Activated CD8-positive, alpha-beta T cell treated with anti-CD3 and anti-CD28 coated beads, Interleukin-2, amount 10 ng/mL, durations not matched to agents 7 days and 5 days (primary cell): ENCODE measurements around the gene LSM2. TPM values are rescaled to one million over a fixed set of nuclear protein-coding genes. Genes with fewer than 3 reads are reported as not detected.
"Not testable (repeated sequence)": the region's sequence is repeated elsewhere in the genome, so short reads cannot be mapped to it uniquely, and the experiment has no call there.

Source experiments
- ATAC-seq: fragments of 150-1000 bp; cut with Tn5 transposase; one replicate; pipeline ENCODE4 v1.10.0; 2021; ENCODE audit warnings: moderate library complexity
- CTCF ChIA-PET: fragments of 350-600 bp; sonication (Branson Sonifier 250); formaldehyde crosslinking; loops from one replicate; lab custom pipeline; 2021; ENCODE audit warnings: antibody characterized with exemption; lab: Charles Lee
- POLR2A ChIA-PET: fragments of 350-600 bp; sonication (Branson Sonifier 250); formaldehyde crosslinking; loops from one replicate; lab custom pipeline; 2021; ENCODE audit warnings: antibody characterized with exemption; lab: Charles Lee
- DNase-seq: peaks from one replicate; pipeline ENCODE4 v3.0.0-alpha.2; 2020
- H3K27ac Mint-ChIP-seq: one replicate; pipeline ENCODE4 v1.8.0; 2021; ENCODE audit warnings: mild to moderate bottlenecking, mixed read lengths
- H3K27me3 Mint-ChIP-seq: one replicate; pipeline ENCODE4 v1.8.0; 2021; ENCODE audit warnings: low read depth, mixed read lengths
- H3K36me3 Mint-ChIP-seq: one replicate; pipeline ENCODE4 v1.8.0; 2021; ENCODE audit warnings: low read depth, mixed read lengths
- H3K4me1 Mint-ChIP-seq: one replicate; pipeline ENCODE4 v1.8.0; 2021; ENCODE audit warnings: low read depth, mixed read lengths
- H3K4me3 Mint-ChIP-seq: one replicate; pipeline ENCODE4 v1.8.0; 2021; ENCODE audit warnings: mild to moderate bottlenecking, mixed read lengths
- H3K9me3 Mint-ChIP-seq: one replicate; pipeline ENCODE4 v1.8.0; 2022; ENCODE audit warnings: mixed read lengths; ENCODE audit not compliant: insufficient read depth
- total RNA-seq, 2 experiments: library from RNA; stranded (reverse); gene quantifications; one replicate each; pipeline ENCODE4 v1.2.3, GENCODE V29; 2021

The LSM2 gene
- total RNA-seq, 2 experiments from 2014 or later: 123 to 128 TPM

DNA sequence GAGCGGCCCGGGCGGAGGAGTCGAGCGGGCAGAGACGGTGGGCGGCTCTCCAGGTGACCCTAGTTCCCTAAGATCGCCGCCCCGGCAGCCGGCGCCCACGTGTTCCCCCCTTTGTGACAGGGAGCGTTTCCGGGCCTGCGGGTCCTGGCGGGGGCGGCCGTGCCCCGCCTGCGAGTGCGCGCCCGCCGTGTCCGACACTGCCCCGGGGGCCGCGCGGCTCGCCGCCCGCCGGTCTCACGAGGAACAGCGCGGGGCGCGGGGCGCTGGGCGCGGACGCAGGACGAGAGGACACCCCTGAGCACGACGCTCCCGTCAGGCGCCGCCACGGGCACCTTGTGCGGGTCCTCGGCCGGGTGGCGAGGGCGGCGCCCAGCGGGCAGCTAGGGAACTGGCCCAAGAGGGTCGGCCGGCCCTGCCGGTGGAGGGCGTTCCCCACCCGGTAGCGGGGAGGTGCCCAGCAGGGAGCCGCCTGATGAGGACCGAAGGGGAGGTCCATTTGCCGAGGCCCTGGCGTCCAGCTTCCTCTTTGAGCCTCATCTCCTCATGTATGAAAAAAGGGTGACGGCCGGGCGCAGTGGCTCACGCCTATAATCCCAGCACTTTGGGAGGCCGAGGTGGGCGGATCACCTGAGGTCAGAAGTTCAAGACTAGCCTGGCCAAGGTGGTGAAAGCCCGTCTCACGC lies 11.0 kb downstream of the LSM2 start, which contains the start of gene VARS1:
TSS of gene VARS1 (minus strand) at position 137 of the 683 bp plus-strand sequence. CDS start 535 bp downstream, outside the sequence.
- CTCF ChIA-PET: interaction anchor here (0.6 to 3.5 kb wide), 17 partner anchors 11 to 163 kb away, joined by 3 to 46 read pairs (median 4); partner anchors contain the start of genes DDAH2, GPANK1, HSPA1A and HSPA1L

DNA sequence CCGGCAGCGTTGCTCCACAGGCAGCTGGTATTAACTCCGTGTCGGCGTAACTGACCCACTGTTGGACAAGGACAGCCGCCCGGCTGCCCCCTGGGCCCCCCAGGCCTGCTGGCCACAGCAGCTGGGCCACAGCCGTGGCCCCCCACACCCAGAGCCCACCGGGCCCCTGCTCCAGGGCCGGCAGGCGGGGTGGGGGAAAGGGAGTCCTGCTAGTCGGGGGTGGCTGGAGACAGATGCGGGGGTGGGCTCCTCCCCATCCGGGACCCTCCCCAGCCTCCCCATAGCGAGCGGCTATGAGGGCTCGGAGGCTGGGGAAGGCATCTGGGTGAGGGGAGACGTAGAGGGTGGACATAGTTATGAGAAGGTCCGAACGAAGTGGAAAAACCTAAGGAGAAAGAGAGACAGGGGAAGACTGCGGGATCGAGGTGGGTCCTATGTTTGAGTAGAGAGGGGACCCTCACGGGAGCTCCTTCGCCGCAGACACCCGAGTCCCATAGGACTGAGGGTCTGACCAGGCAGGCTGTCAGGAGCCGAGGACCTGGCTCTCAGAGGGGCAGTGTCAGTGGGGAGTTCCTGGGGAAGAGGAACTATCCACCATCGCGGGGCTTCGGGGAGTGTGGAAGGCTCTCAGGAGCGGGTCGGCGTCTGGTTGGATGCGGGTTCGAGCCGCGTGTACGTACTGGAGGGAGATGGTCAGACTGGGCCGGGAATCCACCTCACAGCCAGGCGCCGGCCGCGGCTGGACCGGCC lies 11.7 kb downstream of the LSM2 start:
- peak overlapping the region; percentile 97 for H3K4me3 Mint-ChIP-seq
- peaks cover 39% of the 10 kb centered on the region for H3K36me3 Mint-ChIP-seq
- ChIA-PET CTCF (interaction anchor here (0.7 to 3.5 kb wide), 11 partner anchors 9 to 65 kb away, joined by 3 to 46 read pairs (median 5); partner anchors contain the start of genes LSM2 and MSH5), POLR2A (interaction anchor here (0.6 to 2.1 kb wide), 14 partner anchors 11 to 131 kb away, joined by 3 to 20 read pairs (median 4); partner anchors contain the start of genes DDAH2, HSPA1A, HSPA1L and LSM2)
- peak overlapping the region; percentile 98 for H3K27ac Mint-ChIP-seq
- H3K27me3 Mint-ChIP-seq: no peaks in the 10 kb centered on the region
- no peaks in the 10 kb centered on the region for H3K9me3 Mint-ChIP-seq
- ATAC-seq (peak; percentile 0), DNase-seq (no peak)
- peaks cover 59% of the 10 kb centered on the region for H3K4me1 Mint-ChIP-seq

More for the DNA sequence above, 11.0 kb downstream of the LSM2 start, which contains the start of gene VARS1:
- ATAC-seq (peak; percentile 88), DNase-seq (peak; percentile 87)
- H3K4me3 Mint-ChIP-seq: peak within 1 kb of the TSS; percentile 97
- peak within 1 kb of the TSS; percentile 98 for H3K27ac Mint-ChIP-seq
- POLR2A ChIA-PET: interaction anchor here (0.6 to 2.1 kb wide), 14 partner anchors 11 to 143 kb away, joined by 3 to 20 read pairs (median 4); partner anchors contain the start of genes GPANK1, HSPA1A, HSPA1L and LSM2
- H3K27me3 Mint-ChIP-seq: no peaks in the 10 kb centered on the region
- H3K36me3 Mint-ChIP-seq: peaks cover 34% of the 10 kb centered on the region
- no peaks in the 10 kb centered on the region for H3K9me3 Mint-ChIP-seq
- H3K4me1 Mint-ChIP-seq: peaks cover 56% of the 10 kb centered on the region

DNA sequence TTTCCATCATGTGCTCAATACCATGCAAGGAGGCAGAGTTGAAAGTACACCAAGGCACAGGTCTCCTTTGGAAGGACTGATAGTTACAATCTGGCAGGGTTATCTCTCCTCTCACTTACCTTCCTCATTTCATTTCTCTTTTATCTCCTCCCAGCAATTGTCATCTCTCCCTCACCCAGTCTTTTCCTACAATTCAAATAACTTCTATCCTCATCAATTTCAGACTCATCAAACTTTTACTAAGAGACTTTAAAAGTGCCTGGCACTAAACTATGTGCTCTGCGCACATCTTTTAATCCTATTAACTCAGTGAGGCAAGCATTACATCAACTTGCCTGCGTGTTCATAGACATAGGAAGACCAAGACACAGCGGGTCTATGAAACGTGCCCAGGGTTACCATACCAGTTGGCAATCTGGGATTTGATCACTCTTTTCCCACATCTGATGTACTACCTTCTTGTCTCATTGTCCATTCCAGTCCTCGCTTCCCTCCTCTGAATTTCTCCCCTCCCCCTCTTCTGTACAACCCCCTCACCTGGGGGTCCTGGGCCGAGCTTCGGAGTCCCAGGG lies 12.4 kb downstream of the LSM2 start:
- Mint-ChIP-seq H3K27ac (peak overlapping the region; percentile 79), H3K4me1 (peaks cover 56% of the 10 kb centered on the region), H3K9me3 (no peaks in the 10 kb centered on the region), H3K27me3 (no peaks in the 10 kb centered on the region), H3K36me3 (peaks cover 43% of the 10 kb centered on the region), H3K4me3 (peak overlapping the region; percentile 97)
- ChIA-PET CTCF (interaction anchor here (0.7 to 3.5 kb wide), 5 partner anchors 8 to 64 kb away, joined by 3 to 46 read pairs (median 5); partner anchors contain the start of genes LSM2 and MSH5), POLR2A (interaction anchor here (0.6 to 2.1 kb wide), 8 partner anchors 12 to 65 kb away, joined by 3 to 20 read pairs (median 4); partner anchors contain the start of genes DDAH2, HSPA1A, HSPA1L and LSM2)
- ATAC-seq (no peak), DNase-seq (no peak)

DNA sequence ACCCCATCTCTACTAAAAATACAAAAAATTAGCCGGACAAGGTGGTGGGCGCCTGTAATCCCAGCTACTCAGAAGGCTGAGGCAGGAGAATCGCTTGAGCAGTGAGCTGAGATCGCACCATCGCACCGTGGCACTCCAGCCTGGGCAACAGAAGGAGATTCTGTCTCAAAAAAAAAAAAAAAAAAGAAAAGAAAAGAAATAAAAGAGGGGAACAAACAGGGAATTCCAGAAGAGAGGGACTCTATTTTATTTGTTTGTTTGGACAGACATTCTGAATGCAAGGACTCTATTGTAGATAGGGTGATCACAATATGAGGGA lies 12.9 kb downstream of the LSM2 start:
- Mint-ChIP-seq H3K4me3 (peak overlapping the region; percentile 97), H3K36me3 (peaks cover 48% of the 10 kb centered on the region), H3K27ac (peak overlapping the region; percentile 79), H3K4me1 (peaks cover 52% of the 10 kb centered on the region)
- H3K27me3 Mint-ChIP-seq, DNase-seq, ATAC-seq, POLR2A ChIA-PET, H3K9me3 Mint-ChIP-seq: not testable (repeated sequence)
- CTCF ChIA-PET: interaction anchor here (1.5 kb wide), 1 partner anchor 8 kb away, joined by 4 read pairs; no protein-coding TSS in a partner anchor

DNA sequence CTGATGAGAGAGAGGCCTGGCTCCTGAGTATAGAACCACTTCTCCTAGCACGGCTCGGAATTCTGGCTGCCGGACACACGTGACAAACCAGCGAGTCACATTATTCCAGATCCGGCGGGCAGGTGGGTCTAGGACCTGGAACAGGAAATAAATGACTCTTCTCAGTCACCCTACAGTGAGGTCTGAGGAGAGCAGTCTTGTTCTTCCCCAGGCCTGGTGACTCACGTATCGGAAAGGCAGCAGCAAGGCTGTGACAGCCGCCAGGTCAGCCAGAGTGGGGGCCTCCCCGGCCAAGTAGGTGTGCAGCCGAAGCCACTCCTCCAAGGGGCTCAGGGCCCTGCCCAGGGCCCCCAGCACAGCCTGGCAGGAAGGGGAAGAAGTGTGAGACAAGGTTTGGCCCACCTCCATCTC lies 14.0 kb downstream of the LSM2 start:
- ChIA-PET CTCF (interaction anchor here (0.6 to 3.0 kb wide), 3 partner anchors 14 to 23 kb away, joined by 3 to 9 read pairs (median 3); partner anchors contain the start of gene LSM2), POLR2A (interaction anchor here (0.8 kb wide), 1 partner anchor 252 kb away, joined by 3 read pairs; no protein-coding TSS in a partner anchor)
- H3K36me3 Mint-ChIP-seq: peaks cover 44% of the 10 kb centered on the region
- no peaks in the 10 kb centered on the region for H3K9me3 Mint-ChIP-seq
- DNase-seq: no peak
- peak overlapping the region; percentile 43 for H3K27ac Mint-ChIP-seq
- no peak for ATAC-seq
- H3K4me1 Mint-ChIP-seq: peaks cover 44% of the 10 kb centered on the region
- no peaks in the 10 kb centered on the region for H3K27me3 Mint-ChIP-seq
- no peak overlapping the region for H3K4me3 Mint-ChIP-seq

DNA sequence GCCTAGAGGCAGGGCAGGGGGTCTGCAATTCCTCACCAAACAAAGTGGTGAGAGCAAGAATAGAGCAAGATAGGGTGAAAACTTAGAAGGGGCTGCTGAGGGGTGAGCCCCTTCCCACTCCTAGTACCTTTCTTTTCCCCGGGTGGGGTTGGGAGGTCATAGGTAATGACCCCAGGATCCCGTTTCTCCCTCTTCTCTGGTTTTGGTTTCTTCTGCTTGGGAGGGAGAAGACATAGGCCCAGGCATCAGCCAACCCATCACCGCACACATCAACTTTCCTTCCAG lies 14.7 kb downstream of the LSM2 start:
- Mint-ChIP-seq H3K9me3 (no peaks in the 10 kb centered on the region), H3K4me1 (peaks cover 36% of the 10 kb centered on the region), H3K27me3 (no peaks in the 10 kb centered on the region), H3K4me3 (no peak overlapping the region), H3K36me3 (peaks cover 38% of the 10 kb centered on the region), H3K27ac (no peak overlapping the region)
- ATAC-seq (no peak), DNase-seq (no peak)
- ChIA-PET POLR2A (interaction anchor here (0.8 kb wide), 1 partner anchor 251 kb away, joined by 3 read pairs; no protein-coding TSS in a partner anchor), CTCF (interaction anchor here (0.6 to 3.1 kb wide), 9 partner anchors 13 to 107 kb away, joined by 3 to 17 read pairs (median 6); partner anchors contain the start of genes MSH5 and VWA7)

DNA sequence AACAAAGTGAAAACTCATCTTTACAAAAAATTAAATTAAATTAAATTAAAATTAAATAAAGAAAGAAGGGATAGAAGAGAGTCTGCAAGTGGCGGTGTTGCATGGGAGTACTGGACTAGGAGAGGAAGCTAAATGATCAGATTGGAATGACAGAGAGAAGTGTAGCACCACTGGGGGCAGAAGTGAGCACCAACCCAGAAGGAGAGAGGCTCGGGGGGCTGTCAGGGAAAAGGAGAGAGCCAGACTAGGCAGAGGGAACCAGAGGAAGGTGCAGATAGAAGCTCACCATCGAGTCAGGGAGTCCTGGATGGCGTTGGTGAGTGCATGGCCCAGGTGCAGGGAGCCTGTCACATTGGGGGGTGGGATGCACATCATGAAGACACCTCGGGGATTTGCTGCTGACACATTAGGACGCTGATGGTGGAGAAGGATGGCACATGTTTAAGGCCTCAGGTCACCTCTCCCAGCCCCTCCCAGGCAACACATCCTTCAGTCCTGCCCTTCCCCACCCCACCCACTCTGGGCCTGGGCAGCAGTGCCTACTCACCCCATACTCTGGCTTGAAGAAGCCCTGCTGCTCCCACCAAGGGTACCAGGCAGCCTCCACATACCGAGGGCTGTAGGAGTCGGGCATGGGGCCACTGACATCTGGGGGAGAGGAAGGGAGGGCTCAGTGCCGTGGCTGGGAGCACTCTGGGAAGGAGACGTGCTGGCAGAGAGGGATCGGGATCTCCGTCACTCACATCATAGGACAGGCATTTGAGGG lies 15.3 kb downstream of the LSM2 start:
- ChIA-PET CTCF (interaction anchor here (0.6 to 3.1 kb wide), 19 partner anchors 10 to 107 kb away, joined by 3 to 17 read pairs (median 4); partner anchors contain the start of genes ABHD16A, DDAH2, HSPA1A and HSPA1B), POLR2A (interaction anchor here (1.0 kb wide), 1 partner anchor 13 kb away, joined by 3 read pairs; no protein-coding TSS in a partner anchor)
- no peak for ATAC-seq
- Mint-ChIP-seq H3K36me3 (peaks cover 36% of the 10 kb centered on the region), H3K4me3 (no peak overlapping the region), H3K9me3 (no peaks in the 10 kb centered on the region), H3K4me1 (peaks cover 32% of the 10 kb centered on the region), H3K27ac (peak overlapping the region; percentile 45), H3K27me3 (no peaks in the 10 kb centered on the region)
- DNase-seq: peak; percentile 67

DNA sequence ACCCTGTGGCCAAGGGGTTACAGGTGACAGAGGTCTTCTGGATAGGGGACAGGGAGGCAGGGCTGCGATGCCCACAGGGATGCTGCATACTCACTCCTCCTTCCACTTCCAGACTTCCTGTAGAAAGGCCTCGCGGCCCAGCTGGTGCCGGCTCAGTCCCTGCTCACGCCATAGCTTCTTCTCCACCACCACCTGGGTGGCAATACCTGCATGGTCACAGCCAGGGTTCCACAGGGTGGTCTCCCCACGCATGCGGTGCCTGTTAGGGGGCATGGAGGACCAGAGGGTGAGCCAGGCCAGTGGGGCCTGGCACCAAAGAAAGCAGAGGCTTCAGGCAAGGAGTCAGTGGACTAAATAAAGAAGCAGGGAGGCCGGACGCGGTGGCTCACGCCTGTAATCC lies 21.3 kb downstream of the LSM2 start:
- Mint-ChIP-seq H3K27me3 (no peaks in the 10 kb centered on the region), H3K4me1 (no peaks in the 10 kb centered on the region), H3K27ac (no peak overlapping the region), H3K9me3 (no peaks in the 10 kb centered on the region), H3K36me3 (peaks cover 40% of the 10 kb centered on the region), H3K4me3 (no peak overlapping the region)
- DNase-seq (no peak), ATAC-seq (no peak)
- CTCF ChIA-PET: interaction anchor here (1.6 to 3.1 kb wide), 2 partner anchors 9 to 16 kb away, joined by 4 to 21 read pairs; no protein-coding TSS in a partner anchor
- POLR2A ChIA-PET: interaction anchor here (0.7 to 1.1 kb wide), 2 partner anchors 12 to 13 kb away, joined by 3 read pairs; no protein-coding TSS in a partner anchor

DNA sequence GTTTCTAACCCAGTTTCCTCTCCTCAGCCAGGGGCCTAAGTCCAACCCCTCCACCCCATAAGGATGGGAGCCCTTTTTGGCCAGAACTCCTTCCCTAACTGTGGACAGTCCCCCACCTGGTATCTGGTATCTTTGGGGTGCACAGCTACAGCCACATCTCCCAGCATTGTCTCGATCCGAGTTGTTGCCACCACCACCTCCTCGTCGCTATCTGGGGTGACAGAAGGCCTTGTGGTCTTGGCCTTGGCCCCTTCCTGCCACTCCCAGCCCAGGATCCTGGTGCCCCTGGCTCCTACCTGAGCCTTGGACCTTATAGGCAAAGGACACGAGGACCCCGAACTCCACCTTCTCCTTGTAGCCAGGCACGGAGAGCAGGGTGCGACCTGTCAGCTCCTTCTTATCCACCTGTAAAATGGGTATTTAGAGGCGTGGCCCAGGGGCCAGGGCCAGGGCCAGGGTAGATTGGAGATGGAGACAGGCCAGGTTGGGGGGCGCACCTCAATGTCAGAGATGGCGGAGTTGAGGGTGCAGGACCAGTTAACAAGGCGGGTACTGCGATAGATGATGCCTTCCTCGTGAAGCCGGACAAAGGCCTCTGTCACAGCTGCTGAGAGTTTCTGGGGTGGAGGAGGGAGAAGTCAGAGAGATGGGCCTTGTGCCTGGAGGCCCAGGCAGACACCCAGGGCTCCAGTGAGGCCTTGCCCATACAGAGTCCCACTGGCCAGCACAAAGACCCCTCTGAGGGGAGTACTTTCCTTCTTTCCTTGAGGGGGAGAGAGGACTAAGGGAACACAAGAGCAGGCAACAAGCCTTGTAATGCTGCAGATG lies 22.5 kb downstream of the LSM2 start:
- POLR2A ChIA-PET: interaction anchor here (0.6 to 1.8 kb wide), 4 partner anchors 11 to 44 kb away, joined by 3 to 4 read pairs (median 3); partner anchors contain the start of gene MSH5
- no peaks in the 10 kb centered on the region for H3K27me3 Mint-ChIP-seq
- CTCF ChIA-PET: interaction anchor here (0.8 to 1.5 kb wide), 3 partner anchors 12 to 22 kb away, joined by 3 to 6 read pairs (median 4); partner anchors contain the start of genes LSM2 and VARS1
- DNase-seq: no peak
- no peaks in the 10 kb centered on the region for H3K9me3 Mint-ChIP-seq
- H3K4me1 Mint-ChIP-seq: no peaks in the 10 kb centered on the region
- peaks cover 39% of the 10 kb centered on the region for H3K36me3 Mint-ChIP-seq
- H3K4me3 Mint-ChIP-seq: no peak overlapping the region
- ATAC-seq: no peak
- H3K27ac Mint-ChIP-seq: peak overlapping the region; percentile 52
